Natural killer cell (primary cell): ENCODE results near the gene DDX56. TPM values are rescaled to one million over a fixed set of nuclear protein-coding genes. Genes with fewer than 3 reads are reported as not detected.

Source experiments
- ATAC-seq, 3 donors: fragments of 150-1000 bp in 2 of 3; fragments of 200-7000 bp in 1 of 3; cut with Tn5 transposase; 1 replicate in 1 of 3; 2 replicates in 2 of 3; pipeline ENCODE4 v1.10.0; 2021; ENCODE audit warnings: mild to moderate bottlenecking in 2 of 3, moderate library complexity in 2 of 3
- DNase-seq, 2 donors: peaks; one replicate each; pipeline versions ENCODE4 v3.0.0 to v3.0.0-alpha.2; 2013 to 2021; ENCODE audit warnings: mixed read lengths in 1 of 2
- H3K27ac ChIP-seq: one replicate; pipeline ENCODE4 v1.5.1; 2013; ENCODE audit warnings: mild to moderate bottlenecking, low read length
- H3K27me3 ChIP-seq: one replicate; pipeline ENCODE4 v1.6.1; 2013; ENCODE audit warnings: low read length; ENCODE audit not compliant: control insufficient read depth, insufficient read depth
- H3K36me3 ChIP-seq: one replicate; pipeline ENCODE4 v1.6.1; 2013; ENCODE audit warnings: low read length; ENCODE audit not compliant: control insufficient read depth, insufficient read depth
- H3K4me1 ChIP-seq: one replicate; pipeline ENCODE4 v1.6.1; 2013; ENCODE audit warnings: low read length; ENCODE audit not compliant: control insufficient read depth, insufficient read depth
- H3K4me3 ChIP-seq: one replicate; pipeline ENCODE4 v1.5.1; 2013; ENCODE audit warnings: low read length
- H3K9me3 ChIP-seq: one replicate; pipeline ENCODE4 v1.6.1; 2013; ENCODE audit warnings: low read length; ENCODE audit not compliant: control insufficient read depth, insufficient read depth
- H3K27ac Mint-ChIP-seq, 2 donors: one replicate each; pipeline ENCODE4 v1.8.0; 2022; ENCODE audit warnings: mild to moderate bottlenecking in 2 of 2, mixed read lengths in 2 of 2, moderate library complexity in 1 of 2
- H3K27me3 Mint-ChIP-seq, 2 donors: one replicate each; pipeline ENCODE4 v1.8.0; 2022; ENCODE audit warnings: low read depth in 2 of 2, mixed read lengths in 2 of 2
- H3K36me3 Mint-ChIP-seq: one replicate; pipeline ENCODE4 v1.8.0; 2022; ENCODE audit warnings: mixed read lengths
- H3K4me1 Mint-ChIP-seq, 2 donors: one replicate each; pipeline ENCODE4 v1.8.0; 2022; ENCODE audit warnings: mixed read lengths in 2 of 2
- H3K4me3 Mint-ChIP-seq: one replicate; pipeline ENCODE4 v1.8.0; 2022; ENCODE audit warnings: mild to moderate bottlenecking, moderate library complexity, mixed read lengths
- H3K9me3 Mint-ChIP-seq, 2 donors: one replicate each; pipeline ENCODE4 v1.8.0; 2022; ENCODE audit warnings: mixed read lengths in 2 of 2
- WGBS: methylation state at CpG from one replicate; pipeline ENCODE4 v1.1.7; 2013; ENCODE audit warnings: missing lambda C conversion rate; ENCODE audit not compliant: insufficient coverage; 5-methylcytosine and 5-hydroxymethylcytosine counted together
- intact Hi-C: fragments of 100-400 bp; cut with micrococcal nuclease; formaldehyde crosslinking; loops from one replicate; pipeline ENCODE4 v1.14.2; 2022
- total RNA-seq, 4 donors: library from RNA; stranded (reverse); fragments of 120-200 nt in 1 of 4; gene quantifications; one replicate each; pipeline versions ENCODE4 v1.2.3 to v1.2.4, GENCODE V29; 2013 to 2022
- TF ChIP-seq, protein P1 (sequence below): fragments of 200-600 bp; IDR thresholded peaks from one replicate; pipeline ENCODE4 v1.8.0; 2022; ENCODE audit warnings: antibody characterized with exemption

Gene DDX56, protein sequence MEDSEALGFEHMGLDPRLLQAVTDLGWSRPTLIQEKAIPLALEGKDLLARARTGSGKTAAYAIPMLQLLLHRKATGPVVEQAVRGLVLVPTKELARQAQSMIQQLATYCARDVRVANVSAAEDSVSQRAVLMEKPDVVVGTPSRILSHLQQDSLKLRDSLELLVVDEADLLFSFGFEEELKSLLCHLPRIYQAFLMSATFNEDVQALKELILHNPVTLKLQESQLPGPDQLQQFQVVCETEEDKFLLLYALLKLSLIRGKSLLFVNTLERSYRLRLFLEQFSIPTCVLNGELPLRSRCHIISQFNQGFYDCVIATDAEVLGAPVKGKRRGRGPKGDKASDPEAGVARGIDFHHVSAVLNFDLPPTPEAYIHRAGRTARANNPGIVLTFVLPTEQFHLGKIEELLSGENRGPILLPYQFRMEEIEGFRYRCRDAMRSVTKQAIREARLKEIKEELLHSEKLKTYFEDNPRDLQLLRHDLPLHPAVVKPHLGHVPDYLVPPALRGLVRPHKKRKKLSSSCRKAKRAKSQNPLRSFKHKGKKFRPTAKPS
- total RNA-seq, result 10 to 100 TPM; 67.8 to 85.5 (median 84.5) TPM
- total RNA-seq (2013), result 55.1 TPM

- H3K27me3 Mint-ChIP-seq, result no peaks in the 10 kb centered on the region
- H3K9me3 ChIP-seq, result no peaks in the 10 kb centered on the region
- ATAC-seq (peak; percentile 95), DNase-seq (peak; percentile 85 to 97)
- intact Hi-C loops, result loop anchor here (1.0 kb wide), 1 partner anchor 9 kb away; the partner anchor contains the start of gene TMED4
- peak within 1 kb of the TSS; percentile 96 for H3K4me3 Mint-ChIP-seq
- H3K4me1 Mint-ChIP-seq, result peaks cover 31 to 36% of the 10 kb centered on the region in 2 donors
- under 1% methylated on average over 74 of the region's 74 CpGs for WGBS
- H3K27me3 ChIP-seq, result no peaks in the 10 kb centered on the region
- H3K27ac ChIP-seq, result peak within 1 kb of the TSS; percentile 89
- H3K9me3 Mint-ChIP-seq, result no peaks in the 10 kb centered on the region
- TF ChIP-seq, protein P1, sequence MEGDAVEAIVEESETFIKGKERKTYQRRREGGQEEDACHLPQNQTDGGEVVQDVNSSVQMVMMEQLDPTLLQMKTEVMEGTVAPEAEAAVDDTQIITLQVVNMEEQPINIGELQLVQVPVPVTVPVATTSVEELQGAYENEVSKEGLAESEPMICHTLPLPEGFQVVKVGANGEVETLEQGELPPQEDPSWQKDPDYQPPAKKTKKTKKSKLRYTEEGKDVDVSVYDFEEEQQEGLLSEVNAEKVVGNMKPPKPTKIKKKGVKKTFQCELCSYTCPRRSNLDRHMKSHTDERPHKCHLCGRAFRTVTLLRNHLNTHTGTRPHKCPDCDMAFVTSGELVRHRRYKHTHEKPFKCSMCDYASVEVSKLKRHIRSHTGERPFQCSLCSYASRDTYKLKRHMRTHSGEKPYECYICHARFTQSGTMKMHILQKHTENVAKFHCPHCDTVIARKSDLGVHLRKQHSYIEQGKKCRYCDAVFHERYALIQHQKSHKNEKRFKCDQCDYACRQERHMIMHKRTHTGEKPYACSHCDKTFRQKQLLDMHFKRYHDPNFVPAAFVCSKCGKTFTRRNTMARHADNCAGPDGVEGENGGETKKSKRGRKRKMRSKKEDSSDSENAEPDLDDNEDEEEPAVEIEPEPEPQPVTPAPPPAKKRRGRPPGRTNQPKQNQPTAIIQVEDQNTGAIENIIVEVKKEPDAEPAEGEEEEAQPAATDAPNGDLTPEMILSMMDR, result no peak
- peaks cover 22% of the 10 kb centered on the region for H3K4me1 ChIP-seq
- peak within 1 kb of the TSS; percentile 76 for H3K4me3 ChIP-seq
- peaks cover 50% of the 10 kb centered on the region for H3K36me3 ChIP-seq
- H3K27ac Mint-ChIP-seq, result peak within 1 kb of the TSS; percentile 98 to 100
- no peaks in the 10 kb centered on the region for H3K36me3 Mint-ChIP-seq
These were observed at the start of gene DDX56 for GRCh38 chr7:44573464-44574286. DDX56 (minus strand) TSS chr7:44573908; CDS start chr7:44573895, 13 bp downstream.

- intact Hi-C loops, result no loop called here
- peaks cover 54 to 57% of the 10 kb centered on the region in 2 donors for H3K4me1 Mint-ChIP-seq
- H3K4me3 Mint-ChIP-seq, result peak overlapping the region; percentile 25
- H3K36me3 ChIP-seq, result peaks cover 19% of the 10 kb centered on the region
- peaks cover 46% of the 10 kb centered on the region for H3K4me1 ChIP-seq
- TF ChIP-seq, protein P1, result no peak
- peak overlapping the region; percentile 16 for H3K27ac ChIP-seq
- H3K4me3 ChIP-seq, result no peak overlapping the region
- peak in 1 of 2 donors; percentile 60 for DNase-seq
- no peaks in the 10 kb centered on the region for H3K27me3 Mint-ChIP-seq
- no peaks in the 10 kb centered on the region for H3K9me3 ChIP-seq
- H3K9me3 Mint-ChIP-seq, result no peaks in the 10 kb centered on the region
- H3K27me3 ChIP-seq, result no peaks in the 10 kb centered on the region
- WGBS, result 72% methylated on average over 5 of the region's 5 CpGs
- no peaks in the 10 kb centered on the region for H3K36me3 Mint-ChIP-seq
- peak; percentile 30 to 38 (median 36) for ATAC-seq
- H3K27ac Mint-ChIP-seq, result peak overlapping the region; percentile 29 to 56
These were observed 48.8 kb upstream of the DDX56 start for GRCh38 chr7:44622342-44623151.

- Histone ChIP-seq H3K9me3 (no peaks in the 10 kb centered on the region), H3K4me3 (no peak overlapping the region), H3K27ac (no peak overlapping the region), H3K4me1 (peaks cover 52% of the 10 kb centered on the region), H3K36me3 (peaks cover 16% of the 10 kb centered on the region), H3K27me3 (no peaks in the 10 kb centered on the region)
- ATAC-seq (no peak), DNase-seq (no peak)
- WGBS, result 97% methylated on average over 5 of the region's 5 CpGs
- H3K36me3 Mint-ChIP-seq, result no peaks in the 10 kb centered on the region
- no peak overlapping the region for H3K4me3 Mint-ChIP-seq
- H3K27ac Mint-ChIP-seq, result peak overlapping the region; percentile 45 to 67
- TF ChIP-seq, protein P1, result no peak
- intact Hi-C loops, result no loop called here
- no peaks in the 10 kb centered on the region for H3K27me3 Mint-ChIP-seq
- peaks cover 60 to 64% of the 10 kb centered on the region in 2 donors for H3K4me1 Mint-ChIP-seq
- H3K9me3 Mint-ChIP-seq, result no peaks in the 10 kb centered on the region
These were observed 48.0 kb upstream of the DDX56 start for GRCh38 chr7:44621750-44622103.
